Activated CD8-positive, alpha-beta memory T cell treated with anti-CD3 and anti-CD28 coated beads for 1 hour (primary cell): ENCODE data around the gene TTLL11.
"Not testable (repeated sequence)": the region's sequence is repeated elsewhere in the genome, so short reads cannot be mapped to it uniquely, and the experiment has no call there.

Experiments
- DNase-seq, 2 donors: peaks; one replicate each; pipeline ENCODE4 v3.0.0-alpha.2; 2020; ENCODE audit warnings: low read depth in 1 of 2; ENCODE audit errors: extremely low read depth in 1 of 2

The TTLL11 gene

GRCh38 chr9:121981118-121981883 is 111.8 kb downstream of the TTLL11 start:
- no peak for DNase-seq

- DNase-seq, result not testable (repeated sequence)
Observed at GRCh38 chr9:121980665-121981064, 112.4 kb downstream of the TTLL11 start.

GRCh38 chr9:121979736-121980135 is 113.4 kb downstream of the TTLL11 start:
- DNase-seq, result no peak

GRCh38 chr9:121976751-121977150 is 116.4 kb downstream of the TTLL11 start:
- DNase-seq, result no peak

GRCh38 chr9:121975801-121976277 is 117.3 kb downstream of the TTLL11 start:
- DNase-seq, result no peak

GRCh38 chr9:121974421-121974820 is 118.7 kb downstream of the TTLL11 start:
- no peak for DNase-seq

GRCh38 chr9:121972501-121972981 is 120.6 kb downstream of the TTLL11 start:
- no peak for DNase-seq

GRCh38 chr9:121968056-121968455 is 125.1 kb downstream of the TTLL11 start:
- DNase-seq, result no peak

GRCh38 chr9:121966706-121967105 is 126.4 kb downstream of the TTLL11 start:
- DNase-seq, result no peak

- DNase-seq, result no peak
Observed at GRCh38 chr9:121963528-121963995, 129.5 kb downstream of the TTLL11 start.

GRCh38 chr9:121962421-121962820 is 130.7 kb downstream of the TTLL11 start:
- DNase-seq, result no peak

- no peak for DNase-seq
Observed at GRCh38 chr9:121960665-121961064, 132.4 kb downstream of the TTLL11 start.

GRCh38 chr9:121958530-121958929 is 134.6 kb downstream of the TTLL11 start:
- no peak for DNase-seq

- DNase-seq, result no peak
Observed at GRCh38 chr9:121956808-121957207, 136.3 kb downstream of the TTLL11 start.

GRCh38 chr9:121955649-121956048 is 137.5 kb downstream of the TTLL11 start:
- no peak for DNase-seq

- no peak for DNase-seq
Observed at GRCh38 chr9:121954477-121955140, 138.5 kb downstream of the TTLL11 start.

- no peak for DNase-seq
Observed at GRCh38 chr9:121952611-121953010, 140.5 kb downstream of the TTLL11 start.

- DNase-seq, result no peak
Observed at GRCh38 chr9:121950866-121951265, 142.2 kb downstream of the TTLL11 start.

GRCh38 chr9:121950441-121950840 is 142.7 kb downstream of the TTLL11 start:
- DNase-seq, result no peak

GRCh38 chr9:121949766-121950165 is 143.3 kb downstream of the TTLL11 start:
- DNase-seq, result no peak

- no peak for DNase-seq
Observed at GRCh38 chr9:121949364-121949763, 143.7 kb downstream of the TTLL11 start.

GRCh38 chr9:121947775-121948174 is 145.3 kb downstream of the TTLL11 start:
- DNase-seq, result no peak
